Central memory CD8-positive, alpha-beta T cell (primary cell): ENCODE results near the gene IL17C.

Source experiments
- ATAC-seq: fragments of 150-1000 bp; cut with Tn5 transposase; replicated peaks from 2 replicates; pipeline ENCODE4 v1.10.0; 2022; ENCODE audit warnings: mild to moderate bottlenecking, moderate FRiP score, moderate number of reproducible peaks; ENCODE audit not compliant: poor library complexity, severe bottlenecking; ENCODE audit errors: extremely low read depth
- DNase-seq, 2 donors: peaks; one replicate each; pipeline ENCODE4 v3.0.0; 2021; ENCODE audit warnings: low spot score in 2 of 2
- H3K27ac Mint-ChIP-seq: one replicate; pipeline ENCODE4 v1.8.0; 2022; ENCODE audit warnings: low read depth, mild to moderate bottlenecking, moderate library complexity, mixed read lengths
- H3K27me3 Mint-ChIP-seq: one replicate; pipeline ENCODE4 v1.8.0; 2022; ENCODE audit warnings: mixed read lengths
- H3K36me3 Mint-ChIP-seq: one replicate; pipeline ENCODE4 v1.8.0; 2022; ENCODE audit warnings: mild to moderate bottlenecking, moderate library complexity, mixed read lengths; ENCODE audit not compliant: insufficient read depth
- H3K4me1 Mint-ChIP-seq: one replicate; pipeline ENCODE4 v1.8.0; 2022; ENCODE audit warnings: mixed read lengths
- H3K4me3 Mint-ChIP-seq: one replicate; pipeline ENCODE4 v1.8.0; 2022; ENCODE audit warnings: mild to moderate bottlenecking, moderate library complexity, mixed read lengths
- H3K9me3 Mint-ChIP-seq: one replicate; pipeline ENCODE4 v1.8.0; 2022; ENCODE audit warnings: mixed read lengths

The IL17C gene

DNA sequence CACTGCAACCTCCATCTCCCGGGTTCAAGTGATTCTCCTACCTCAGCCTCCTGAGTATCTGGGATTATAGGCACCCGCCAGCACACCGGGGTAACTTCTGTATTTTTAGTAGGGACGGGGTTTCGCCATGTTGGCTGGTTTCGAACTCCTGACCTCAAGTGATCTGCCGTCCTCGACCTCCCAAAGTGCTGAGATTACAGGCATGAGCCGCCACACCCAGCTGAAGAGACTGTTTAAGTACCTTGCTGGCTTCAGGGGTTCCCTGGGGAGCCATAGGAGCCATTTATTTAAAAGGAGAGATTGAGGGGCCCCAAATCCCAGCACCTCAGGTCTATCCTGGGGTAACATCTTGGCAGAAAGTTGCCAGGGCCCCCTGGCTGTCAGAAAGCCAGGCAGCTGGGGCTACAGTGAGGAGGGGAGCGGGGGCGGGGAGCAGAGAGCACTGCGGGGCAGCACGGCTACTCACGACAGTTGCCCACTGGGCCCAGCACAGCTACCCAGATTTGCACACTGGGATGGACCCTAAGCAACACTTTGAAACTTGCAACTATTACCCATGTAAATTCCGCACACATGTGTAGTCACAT lies 46.3 kb downstream of the IL17C start:
- H3K9me3 Mint-ChIP-seq = no peaks in the 10 kb centered on the region
- DNase-seq (no peak), ATAC-seq (no peak)
- H3K27me3 Mint-ChIP-seq = no peaks in the 10 kb centered on the region
- H3K4me3 Mint-ChIP-seq = peak overlapping the region; percentile 78
- no peak overlapping the region for H3K27ac Mint-ChIP-seq
- H3K36me3 Mint-ChIP-seq = peaks cover 15% of the 10 kb centered on the region
- H3K4me1 Mint-ChIP-seq = peaks cover 13% of the 10 kb centered on the region

DNA sequence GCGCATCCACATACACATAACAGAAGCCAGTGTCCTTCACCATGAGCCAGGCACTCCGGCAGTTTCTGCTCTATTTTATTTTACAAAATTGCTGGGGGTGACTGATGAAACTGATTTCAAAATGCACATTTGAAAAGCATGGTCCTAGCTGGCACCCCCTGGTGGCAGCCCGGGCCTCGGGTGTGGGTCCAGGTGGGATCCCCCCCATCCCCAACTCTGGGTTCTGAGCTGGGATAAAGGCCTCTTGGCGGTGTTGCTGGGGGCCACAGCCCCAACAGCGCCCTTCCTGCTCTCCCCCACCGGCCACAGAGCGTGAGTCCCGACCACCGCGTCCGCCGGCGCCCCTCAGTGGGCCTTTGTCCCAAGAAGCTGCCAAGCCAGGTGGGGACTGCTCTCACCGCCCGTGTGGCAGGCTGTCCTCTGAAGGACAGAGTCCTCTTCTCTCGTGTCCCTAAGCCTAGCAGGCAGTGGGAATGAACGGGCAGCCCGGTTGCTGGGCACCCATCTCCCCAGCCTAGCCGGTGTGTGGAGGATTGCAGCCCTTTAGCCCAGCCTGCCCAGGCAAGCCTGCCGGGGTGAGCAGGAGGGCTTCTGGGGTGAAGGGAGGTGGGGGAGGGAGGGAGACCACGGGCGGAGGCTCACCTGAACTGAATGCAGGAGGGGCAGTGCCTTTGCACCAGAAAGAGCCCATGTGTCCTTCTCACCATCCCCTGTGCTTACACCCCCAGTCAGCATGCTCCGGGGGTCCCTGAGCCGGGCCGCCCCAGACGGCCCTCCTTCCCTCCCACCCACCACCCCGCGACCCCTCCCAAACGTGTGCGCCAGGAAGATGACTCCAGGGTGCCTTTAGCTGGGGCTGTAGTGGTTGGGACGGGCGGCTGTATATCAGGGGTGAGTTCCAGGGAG lies 47.0 kb downstream of the IL17C start:
- H3K27ac Mint-ChIP-seq = no peak overlapping the region
- H3K36me3 Mint-ChIP-seq = peaks cover 14% of the 10 kb centered on the region
- peaks cover 15% of the 10 kb centered on the region for H3K4me1 Mint-ChIP-seq
- ATAC-seq (peak; percentile 17), DNase-seq (no peak)
- peak overlapping the region; percentile 78 for H3K4me3 Mint-ChIP-seq
- no peaks in the 10 kb centered on the region for H3K27me3 Mint-ChIP-seq
- no peaks in the 10 kb centered on the region for H3K9me3 Mint-ChIP-seq

DNA sequence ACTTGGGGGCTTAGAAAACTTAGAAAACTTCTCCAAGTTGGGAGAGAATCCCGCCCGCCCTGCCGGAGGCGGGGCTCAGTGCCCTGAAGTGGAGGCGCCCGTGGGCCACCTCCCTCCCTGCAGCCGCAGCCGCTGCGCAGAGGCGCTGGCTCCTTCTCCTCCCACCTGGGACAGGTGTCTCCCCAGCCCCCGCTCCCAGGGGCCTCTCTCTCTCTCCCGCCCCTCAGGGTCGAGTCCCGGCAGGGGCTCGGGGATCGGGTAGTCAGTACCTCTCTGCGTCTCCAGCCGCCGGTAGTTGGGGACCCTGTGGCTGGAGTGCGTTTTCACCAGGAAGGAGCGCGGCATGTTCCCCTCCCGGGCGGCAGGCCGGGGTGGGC lies 47.7 kb downstream of the IL17C start:
- no peaks in the 10 kb centered on the region for H3K9me3 Mint-ChIP-seq
- ATAC-seq (peak; percentile 62), DNase-seq (no peak)
- no peak overlapping the region for H3K27ac Mint-ChIP-seq
- peak overlapping the region; percentile 78 for H3K4me3 Mint-ChIP-seq
- peaks cover 10% of the 10 kb centered on the region for H3K36me3 Mint-ChIP-seq
- H3K27me3 Mint-ChIP-seq = no peaks in the 10 kb centered on the region
- peaks cover 21% of the 10 kb centered on the region for H3K4me1 Mint-ChIP-seq

DNA sequence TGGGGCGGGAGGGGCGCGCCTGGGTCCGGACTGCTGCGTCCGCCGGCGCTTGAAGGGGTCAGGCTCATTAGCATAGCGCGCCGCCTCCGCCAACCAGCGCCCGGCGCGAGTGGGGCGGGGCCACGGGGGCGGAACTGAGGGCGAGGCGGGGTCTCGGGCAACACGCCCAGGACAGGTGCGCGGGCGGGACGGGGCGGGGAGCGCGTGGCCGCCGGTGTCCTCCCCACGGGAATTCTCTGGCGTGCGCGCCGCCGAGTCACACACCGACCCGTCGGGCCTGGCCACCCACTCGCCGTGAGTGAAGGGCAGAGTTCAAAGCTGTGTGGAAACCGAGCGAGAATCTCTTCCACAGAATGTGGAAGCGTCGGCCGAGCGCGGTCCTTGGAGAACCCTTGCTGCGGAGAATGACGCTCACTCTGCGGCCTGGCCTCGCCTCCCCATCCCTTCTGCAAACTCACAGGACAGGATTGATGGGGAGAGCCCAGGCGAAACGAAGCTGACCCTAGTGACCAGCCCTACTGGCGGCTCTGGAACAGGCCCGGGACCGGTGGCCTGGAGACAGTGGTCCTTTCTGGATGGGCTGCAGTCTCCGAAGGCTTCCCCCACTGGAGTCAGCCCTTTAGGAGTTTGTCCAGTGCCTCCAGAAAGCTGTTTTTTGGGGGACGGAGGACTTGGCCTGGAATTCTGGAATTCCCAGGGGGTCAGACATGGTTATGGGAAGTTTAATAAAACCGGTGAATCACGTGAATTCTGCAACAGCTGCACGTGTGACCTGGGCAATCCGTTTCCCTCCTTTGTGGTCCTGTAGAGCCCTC lies 48.3 kb downstream of the IL17C start, which contains the start of gene SNAI3:
Gene SNAI3 (minus strand): TSS at position 69 of the 815 bp plus-strand sequence. CDS start 101 bp downstream, outside the sequence.
- DNase-seq (peak; percentile 60 to 79), ATAC-seq (peak; percentile 74)
- H3K27me3 Mint-ChIP-seq = no peaks in the 10 kb centered on the region
- H3K4me1 Mint-ChIP-seq = peaks cover 19% of the 10 kb centered on the region
- H3K36me3 Mint-ChIP-seq = peaks cover 9% of the 10 kb centered on the region
- no peak within 1 kb of the TSS for H3K27ac Mint-ChIP-seq
- no peaks in the 10 kb centered on the region for H3K9me3 Mint-ChIP-seq
- H3K4me3 Mint-ChIP-seq = peak within 1 kb of the TSS; percentile 78

DNA sequence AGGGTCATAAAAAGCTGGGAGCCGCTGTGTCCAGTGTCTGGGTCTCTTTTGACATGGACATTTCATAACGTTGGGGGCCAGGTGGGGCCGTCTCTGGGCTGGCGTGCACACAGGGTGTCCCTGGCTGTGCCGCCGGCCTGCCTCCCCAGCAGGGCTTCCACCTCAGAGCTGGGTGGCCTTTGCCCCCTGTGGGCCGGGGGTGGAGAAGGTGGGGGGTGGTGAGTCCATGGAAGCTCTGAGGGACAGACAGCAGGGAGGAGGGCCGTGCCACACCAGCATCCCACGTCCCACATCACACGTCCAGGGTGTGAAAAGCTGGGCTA lies 48.8 kb downstream of the IL17C start:
- no peaks in the 10 kb centered on the region for H3K27me3 Mint-ChIP-seq
- peak overlapping the region; percentile 78 for H3K4me3 Mint-ChIP-seq
- peaks cover 10% of the 10 kb centered on the region for H3K36me3 Mint-ChIP-seq
- H3K4me1 Mint-ChIP-seq = peaks cover 19% of the 10 kb centered on the region
- ATAC-seq (no peak), DNase-seq (no peak)
- no peak overlapping the region for H3K27ac Mint-ChIP-seq
- H3K9me3 Mint-ChIP-seq = no peaks in the 10 kb centered on the region

DNA sequence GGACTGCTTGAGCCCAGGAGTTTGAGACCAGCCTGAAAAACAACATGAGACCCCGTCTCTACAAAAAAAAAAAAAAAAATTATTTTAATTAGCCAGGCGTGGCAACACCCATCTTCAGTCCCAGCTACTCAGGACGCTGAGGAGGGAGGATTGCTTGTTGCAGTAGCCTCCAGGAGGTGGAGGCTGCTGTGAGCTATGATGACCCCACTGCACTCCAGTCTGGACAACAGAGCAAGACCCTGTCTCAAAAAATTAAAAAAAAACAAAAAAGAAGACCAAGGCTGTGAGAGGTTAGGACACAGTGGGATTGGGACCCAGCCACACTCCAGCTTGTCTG lies 49.3 kb downstream of the IL17C start:
- DNase-seq (no peak), ATAC-seq (no peak)
- Mint-ChIP-seq H3K36me3 (peaks cover 10% of the 10 kb centered on the region), H3K27me3 (no peaks in the 10 kb centered on the region), H3K9me3 (no peaks in the 10 kb centered on the region), H3K27ac (no peak overlapping the region), H3K4me1 (peaks cover 19% of the 10 kb centered on the region), H3K4me3 (peak overlapping the region; percentile 78)

DNA sequence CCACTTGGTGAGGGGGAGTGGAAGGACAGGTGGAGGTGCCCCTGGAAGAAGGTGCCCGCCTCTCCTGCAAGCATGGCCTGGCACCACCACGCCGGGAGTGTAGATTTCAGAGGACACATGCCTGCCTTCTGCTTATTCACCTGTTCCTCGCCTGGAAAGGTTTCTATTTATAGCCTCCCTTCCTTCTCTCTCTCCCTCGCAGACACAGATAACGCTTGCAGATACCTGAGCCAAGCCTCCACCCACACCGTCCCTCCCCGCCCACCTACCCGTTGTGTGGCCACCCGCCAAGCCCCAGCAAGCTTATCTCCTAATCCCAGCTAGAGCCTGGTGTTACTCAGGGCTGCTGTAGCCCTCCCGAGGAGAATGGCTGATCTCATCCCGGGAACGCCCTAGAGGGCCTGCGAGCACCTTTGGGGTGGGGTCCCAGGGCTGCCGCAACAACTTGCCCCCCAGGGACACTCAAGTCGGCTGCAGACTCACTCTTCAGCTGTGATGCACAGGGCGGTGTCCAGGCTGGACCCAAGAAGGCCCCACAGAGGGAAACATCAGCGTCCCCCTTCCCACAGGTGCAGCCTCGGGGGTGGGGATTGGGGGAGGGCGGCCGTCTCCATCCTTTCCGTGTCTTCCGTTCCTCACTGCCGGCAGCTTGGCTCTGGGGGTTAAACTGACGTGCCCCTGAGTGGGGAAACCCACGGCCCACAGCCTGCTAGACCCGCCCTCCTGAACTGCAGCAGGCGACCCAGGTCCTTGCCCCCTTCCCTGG lies 49.8 kb downstream of the IL17C start:
- no peak for DNase-seq
- peaks cover 10% of the 10 kb centered on the region for H3K36me3 Mint-ChIP-seq
- H3K4me3 Mint-ChIP-seq = no peak overlapping the region
- H3K9me3 Mint-ChIP-seq = no peaks in the 10 kb centered on the region
- peaks cover 22% of the 10 kb centered on the region for H3K4me1 Mint-ChIP-seq
- H3K27me3 Mint-ChIP-seq = no peaks in the 10 kb centered on the region
- no peak overlapping the region for H3K27ac Mint-ChIP-seq
- ATAC-seq = no peak
